ENCODE results near the gene PRKAG2. TPM values are rescaled to one million over a fixed set of nuclear protein-coding genes. Genes with fewer than 3 reads are reported as not detected.

The PRKAG2 gene
- total and polyA plus RNA-seq, 2 experiments from 2014 or later, result 9.1 to 14.9 TPM

DNA sequence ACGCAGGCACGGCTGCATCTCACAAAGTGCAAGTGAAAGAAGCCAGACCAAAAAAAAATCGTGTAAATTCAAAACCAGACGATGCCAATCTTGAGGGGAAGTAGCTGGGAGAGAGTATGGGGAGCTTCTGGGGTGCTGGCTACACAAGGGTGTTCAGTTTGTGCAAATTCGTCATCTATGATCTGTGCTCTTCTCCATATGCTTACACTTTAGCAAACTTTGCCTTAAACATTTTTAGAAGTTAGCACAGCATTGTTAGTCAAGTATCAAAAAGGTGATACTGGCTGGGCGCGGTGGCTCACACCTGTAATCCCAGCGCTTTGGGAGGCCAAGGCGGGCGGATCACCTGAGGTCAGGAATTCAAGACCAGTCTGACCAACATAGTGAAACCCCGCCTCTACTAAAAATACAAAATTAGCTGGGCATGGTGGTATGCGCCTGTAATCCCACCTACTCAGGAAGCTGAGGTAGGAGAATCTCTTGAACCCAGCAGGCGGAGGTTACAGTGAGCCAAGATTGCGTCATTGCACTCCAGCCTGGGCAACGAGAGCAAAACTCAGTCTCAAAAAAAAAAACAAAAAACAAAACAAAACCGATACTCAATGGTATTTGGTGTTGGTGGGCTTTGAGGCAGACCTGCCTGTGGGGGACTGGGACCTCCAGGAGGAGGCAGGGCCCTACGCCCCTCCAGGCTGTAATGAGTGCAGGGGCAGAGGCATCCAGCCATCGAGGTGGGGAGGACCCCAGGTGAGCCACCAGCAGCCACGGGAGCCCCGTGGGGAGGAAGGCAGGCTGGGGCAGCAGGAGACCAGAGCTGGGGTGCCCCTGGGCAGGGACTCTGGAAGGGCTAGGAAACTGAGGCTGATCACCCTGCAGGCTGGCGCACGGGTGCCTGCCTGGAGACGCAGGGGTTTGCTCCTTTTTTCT is 150.0 kb downstream of the PRKAG2 start (continued):
- TF ChIP-seq, protein P1, sequence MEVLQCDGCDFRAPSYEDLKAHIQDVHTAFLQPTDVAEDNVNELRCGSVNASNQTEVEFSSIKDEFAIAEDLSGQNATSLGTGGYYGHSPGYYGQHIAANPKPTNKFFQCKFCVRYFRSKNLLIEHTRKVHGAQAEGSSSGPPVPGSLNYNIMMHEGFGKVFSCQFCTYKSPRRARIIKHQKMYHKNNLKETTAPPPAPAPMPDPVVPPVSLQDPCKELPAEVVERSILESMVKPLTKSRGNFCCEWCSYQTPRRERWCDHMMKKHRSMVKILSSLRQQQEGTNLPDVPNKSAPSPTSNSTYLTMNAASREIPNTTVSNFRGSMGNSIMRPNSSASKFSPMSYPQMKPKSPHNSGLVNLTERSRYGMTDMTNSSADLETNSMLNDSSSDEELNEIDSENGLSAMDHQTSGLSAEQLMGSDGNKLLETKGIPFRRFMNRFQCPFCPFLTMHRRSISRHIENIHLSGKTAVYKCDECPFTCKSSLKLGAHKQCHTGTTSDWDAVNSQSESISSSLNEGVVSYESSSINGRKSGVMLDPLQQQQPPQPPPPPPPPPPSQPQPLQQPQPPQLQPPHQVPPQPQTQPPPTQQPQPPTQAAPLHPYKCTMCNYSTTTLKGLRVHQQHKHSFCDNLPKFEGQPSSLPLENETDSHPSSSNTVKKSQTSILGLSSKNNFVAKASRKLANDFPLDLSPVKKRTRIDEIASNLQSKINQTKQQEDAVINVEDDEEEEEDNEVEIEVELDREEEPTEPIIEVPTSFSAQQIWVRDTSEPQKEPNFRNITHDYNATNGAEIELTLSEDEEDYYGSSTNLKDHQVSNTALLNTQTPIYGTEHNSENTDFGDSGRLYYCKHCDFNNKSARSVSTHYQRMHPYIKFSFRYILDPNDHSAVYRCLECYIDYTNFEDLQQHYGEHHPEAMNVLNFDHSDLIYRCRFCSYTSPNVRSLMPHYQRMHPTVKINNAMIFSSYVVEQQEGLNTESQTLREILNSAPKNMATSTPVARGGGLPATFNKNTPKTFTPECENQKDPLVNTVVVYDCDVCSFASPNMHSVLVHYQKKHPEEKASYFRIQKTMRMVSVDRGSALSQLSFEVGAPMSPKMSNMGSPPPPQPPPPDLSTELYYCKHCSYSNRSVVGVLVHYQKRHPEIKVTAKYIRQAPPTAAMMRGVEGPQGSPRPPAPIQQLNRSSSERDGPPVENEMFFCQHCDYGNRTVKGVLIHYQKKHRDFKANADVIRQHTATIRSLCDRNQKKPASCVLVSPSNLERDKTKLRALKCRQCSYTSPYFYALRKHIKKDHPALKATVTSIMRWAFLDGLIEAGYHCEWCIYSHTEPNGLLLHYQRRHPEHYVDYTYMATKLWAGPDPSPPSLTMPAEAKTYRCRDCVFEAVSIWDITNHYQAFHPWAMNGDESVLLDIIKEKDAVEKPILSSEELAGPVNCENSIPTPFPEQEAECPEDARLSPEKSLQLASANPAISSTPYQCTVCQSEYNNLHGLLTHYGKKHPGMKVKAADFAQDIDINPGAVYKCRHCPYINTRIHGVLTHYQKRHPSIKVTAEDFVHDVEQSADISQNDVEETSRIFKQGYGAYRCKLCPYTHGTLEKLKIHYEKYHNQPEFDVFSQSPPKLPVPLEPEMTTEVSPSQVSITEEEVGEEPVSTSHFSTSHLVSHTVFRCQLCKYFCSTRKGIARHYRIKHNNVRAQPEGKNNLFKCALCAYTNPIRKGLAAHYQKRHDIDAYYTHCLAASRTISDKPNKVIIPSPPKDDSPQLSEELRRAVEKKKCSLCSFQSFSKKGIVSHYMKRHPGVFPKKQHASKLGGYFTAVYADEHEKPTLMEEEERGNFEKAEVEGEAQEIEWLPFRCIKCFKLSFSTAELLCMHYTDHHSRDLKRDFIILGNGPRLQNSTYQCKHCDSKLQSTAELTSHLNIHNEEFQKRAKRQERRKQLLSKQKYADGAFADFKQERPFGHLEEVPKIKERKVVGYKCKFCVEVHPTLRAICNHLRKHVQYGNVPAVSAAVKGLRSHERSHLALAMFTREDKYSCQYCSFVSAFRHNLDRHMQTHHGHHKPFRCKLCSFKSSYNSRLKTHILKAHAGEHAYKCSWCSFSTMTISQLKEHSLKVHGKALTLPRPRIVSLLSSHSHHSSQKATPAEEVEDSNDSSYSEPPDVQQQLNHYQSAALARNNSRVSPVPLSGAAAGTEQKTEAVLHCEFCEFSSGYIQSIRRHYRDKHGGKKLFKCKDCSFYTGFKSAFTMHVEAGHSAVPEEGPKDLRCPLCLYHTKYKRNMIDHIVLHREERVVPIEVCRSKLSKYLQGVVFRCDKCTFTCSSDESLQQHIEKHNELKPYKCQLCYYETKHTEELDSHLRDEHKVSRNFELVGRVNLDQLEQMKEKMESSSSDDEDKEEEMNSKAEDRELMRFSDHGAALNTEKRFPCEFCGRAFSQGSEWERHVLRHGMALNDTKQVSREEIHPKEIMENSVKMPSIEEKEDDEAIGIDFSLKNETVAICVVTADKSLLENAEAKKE (CRISPR knock-in tag; IDR thresholded peaks at IDR 0.05), result no peak

DNA sequence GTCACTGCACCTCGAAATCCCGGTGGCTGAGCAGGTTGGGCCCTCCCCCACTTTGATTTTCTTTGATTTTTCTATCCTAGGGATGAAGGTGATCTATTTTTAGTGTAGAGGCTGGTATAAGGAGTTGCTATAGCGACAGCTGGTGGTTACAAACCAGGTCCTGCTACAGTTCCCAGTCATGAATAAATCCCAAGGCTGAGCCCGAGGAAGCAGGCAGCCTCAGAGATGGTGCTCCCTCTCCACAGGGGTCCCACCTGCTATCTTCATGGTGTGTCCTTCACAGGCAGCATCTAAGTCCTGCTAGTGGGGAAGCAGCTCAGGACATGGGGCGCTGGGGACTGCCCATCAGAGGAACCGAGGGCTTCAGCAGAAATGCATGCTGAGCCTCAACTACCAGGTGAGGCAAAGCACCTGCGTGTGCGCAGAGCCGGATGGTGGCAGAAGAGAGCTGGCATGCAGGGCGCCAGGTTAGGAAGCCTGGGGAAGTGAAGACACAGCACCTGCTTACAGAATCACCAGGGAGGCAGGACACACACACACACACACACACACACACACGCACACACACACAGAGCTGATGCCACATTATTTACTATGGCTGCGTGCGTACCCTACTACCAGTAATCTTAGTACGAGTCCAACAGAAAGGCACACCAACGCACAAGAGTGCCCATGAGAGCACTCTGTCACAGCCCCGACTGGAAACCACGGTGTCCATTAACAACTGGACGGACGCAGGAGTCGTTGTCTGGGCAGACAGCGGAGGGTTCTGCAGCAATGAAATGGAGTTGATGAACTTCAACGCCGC is 150.9 kb downstream of the PRKAG2 start:
- H3K9me2 ChIP-seq (ENCODE audit: insufficient read depth), result no peaks in the 10 kb centered on the region
- no peaks in the 10 kb centered on the region for H3K79me2 ChIP-seq (replicated peaks; ENCODE audit: insufficient read depth)
- no peaks in the 10 kb centered on the region for H3F3A ChIP-seq (replicated peaks; ENCODE audit: low read depth)
- H3K4me3 Mint-ChIP-seq, result no peak overlapping the region
- no peaks in the 10 kb centered on the region for H4K20me1 ChIP-seq (replicated peaks; ENCODE audit: insufficient read depth)
- H3K27me3 ChIP-seq (ENCODE audit: insufficient read depth), result no peaks in the 10 kb centered on the region
- DNase-seq (ENCODE audit: low spot score) (no peak), ATAC-seq (no peak)
- H3K4me3 ChIP-seq, result no peak overlapping the region
- no peak overlapping the region; the same call in 1 of the 2 replicates for H3K27ac Mint-ChIP-seq
- H3K36me3 ChIP-seq (ENCODE audit: insufficient read depth), result no peaks in the 10 kb centered on the region
- peaks cover 3% of the 10 kb centered on the region; the same call in 1 of the 3 replicates for H3K4me1 Mint-ChIP-seq
- H3K4me2 ChIP-seq, result no peak overlapping the region
- no peaks in the 10 kb centered on the region for H3K4me1 ChIP-seq (ENCODE audit: insufficient read depth)
- no peaks in the 10 kb centered on the region; the same call in 2 of the 3 replicates for H3K9me3 Mint-ChIP-seq
- no peak overlapping the region for H3K27ac ChIP-seq (ENCODE audit: low read depth)
- H2AFZ ChIP-seq, result no peak overlapping the region
- no peaks in the 10 kb centered on the region for H3K36me3 Mint-ChIP-seq (ENCODE audit: low read depth)
- peaks cover 5% of the 10 kb centered on the region for H3K27me3 Mint-ChIP-seq (ENCODE audit: insufficient read depth, low read depth, poor library complexity)
- TF ChIP-seq STAT1 (IDR thresholded peaks at IDR 0.05; ENCODE audit: unreplicated experiment), result no peak
- TF ChIP-seq POLR2AphosphoS5 (IDR thresholded peaks at IDR 0.05; ENCODE audit: low read depth), result no peak
- TF ChIP-seq, protein P2, sequence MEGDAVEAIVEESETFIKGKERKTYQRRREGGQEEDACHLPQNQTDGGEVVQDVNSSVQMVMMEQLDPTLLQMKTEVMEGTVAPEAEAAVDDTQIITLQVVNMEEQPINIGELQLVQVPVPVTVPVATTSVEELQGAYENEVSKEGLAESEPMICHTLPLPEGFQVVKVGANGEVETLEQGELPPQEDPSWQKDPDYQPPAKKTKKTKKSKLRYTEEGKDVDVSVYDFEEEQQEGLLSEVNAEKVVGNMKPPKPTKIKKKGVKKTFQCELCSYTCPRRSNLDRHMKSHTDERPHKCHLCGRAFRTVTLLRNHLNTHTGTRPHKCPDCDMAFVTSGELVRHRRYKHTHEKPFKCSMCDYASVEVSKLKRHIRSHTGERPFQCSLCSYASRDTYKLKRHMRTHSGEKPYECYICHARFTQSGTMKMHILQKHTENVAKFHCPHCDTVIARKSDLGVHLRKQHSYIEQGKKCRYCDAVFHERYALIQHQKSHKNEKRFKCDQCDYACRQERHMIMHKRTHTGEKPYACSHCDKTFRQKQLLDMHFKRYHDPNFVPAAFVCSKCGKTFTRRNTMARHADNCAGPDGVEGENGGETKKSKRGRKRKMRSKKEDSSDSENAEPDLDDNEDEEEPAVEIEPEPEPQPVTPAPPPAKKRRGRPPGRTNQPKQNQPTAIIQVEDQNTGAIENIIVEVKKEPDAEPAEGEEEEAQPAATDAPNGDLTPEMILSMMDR (conservative IDR thresholded peaks at IDR 0.05; ENCODE audit: low read depth in 2 of 2), result peak in 1 of 2 experiments; percentile 23; a peak in 2 of 4 replicates
